Transverse colon (tissue), 4 donors: ENCODE results near the gene EIF3J. TPM values are rescaled to one million over a fixed set of nuclear protein-coding genes. Genes with fewer than 3 reads are reported as not detected.
"Not testable (repeated sequence)": the region's sequence is repeated elsewhere in the genome, so short reads cannot be mapped to it uniquely, and the experiment has no call there.

Experiments used
- DNase-seq: peaks from one replicate; pipeline ENCODE4 v3.0.0-alpha.2; 2019
- H3K27ac ChIP-seq, 4 donors: fragments of 200-600 bp; sonication (generic); 2 replicates each; pipeline ENCODE4 v1.5.1; 2016 to 2018; ENCODE audit warnings: inconsistent platforms in 4 of 4
- H3K27me3 ChIP-seq: fragments of 200-600 bp; sonication (generic); 2 replicates; pipeline ENCODE4 v1.5.1; 2017; ENCODE audit warnings: inconsistent platforms
- H3K36me3 ChIP-seq, 4 donors: fragments of 200-600 bp; sonication (generic); 2 replicates each; pipeline ENCODE4 v1.5.1; 2017 to 2019; ENCODE audit warnings: inconsistent platforms in 4 of 4
- H3K4me1 ChIP-seq, 4 donors: fragments of 200-600 bp; sonication (generic); 2 replicates each; pipeline ENCODE4 v1.5.1; 2017 to 2020; ENCODE audit warnings: inconsistent platforms in 4 of 4
- H3K4me3 ChIP-seq, 4 donors: fragments of 200-600 bp; sonication (generic); 1 replicate in 1 of 4; 2 replicates in 3 of 4; pipeline versions ENCODE4 v1.5.1 to v1.6.1; 2017 to 2019; ENCODE audit warnings: inconsistent platforms in 4 of 4
- H3K9me3 ChIP-seq, 2 donors: fragments of 200-600 bp; sonication (generic); 2 replicates each; pipeline ENCODE4 v1.5.1; 2017 to 2019; ENCODE audit warnings: inconsistent platforms in 2 of 2
- EP300 ChIP-seq: sonication (generic); formaldehyde crosslinking; IDR thresholded peaks from one replicate; pipeline ENCODE4 v1.6.1; 2017; ENCODE audit warnings: antibody characterized with exemption, low read depth
- POLR2A ChIP-seq: fragments of 450-650 bp; IDR thresholded peaks from one replicate; pipeline ENCODE4 v1.6.1; 2016; ENCODE audit warnings: antibody characterized with exemption, mild to moderate bottlenecking, moderate library complexity
- POLR2AphosphoS5 ChIP-seq, 3 donors: sonication (generic); formaldehyde crosslinking; IDR thresholded peaks; one replicate each; pipeline ENCODE4 v1.6.1; 2016; ENCODE audit warnings: antibody characterized with exemption in 3 of 3
- WGBS, 2 donors: methylation state at CpG; one replicate each; pipeline ENCODE4 v1.1.5; 2018; ENCODE audit warnings: low coverage in 1 of 2; 5-methylcytosine and 5-hydroxymethylcytosine counted together
- in situ Hi-C, 4 donors: fragments of 200-750 bp; cut with MboI; loops; one replicate each; pipeline versions ENCODE4 v1.15.0 to v1.15.1; 2017; ENCODE audit warnings: low sequenced_read_pairs in 3 of 4, low pct_ligation_motif_present in 1 of 4, low pct_unique_long_range_greater_than_20kb in 1 of 4
- intact Hi-C: fragments of 100-400 bp; cut with DNase I; formaldehyde crosslinking; loops from one replicate; pipeline ENCODE4 v1.15.1; 2023; ENCODE audit warnings: low total_unique reads
- total RNA-seq, 4 donors: library from RNA; depleted of rRNA; stranded (reverse); fragments of >200 nt; gene quantifications; one replicate each; pipeline ENCODE4 v1.1.0, GENCODE V29; 2016
- TF ChIP-seq, protein P1 (sequence below), 5 experiments: fragments of 200-600 bp in 3 of 5; fragments of 450-650 bp in 2 of 5; sonication (generic) in 3 of 5; IDR thresholded peaks; 1 replicate in 2 of 5; 2 replicates in 3 of 5; pipeline ENCODE4 v1.5.1; 2016 to 2017; ENCODE audit warnings: antibody characterized with exemption in 5 of 5, inconsistent platforms in 3 of 5, mild to moderate bottlenecking in 2 of 5, moderate library complexity in 1 of 5

The EIF3J gene
- total RNA-seq, 4 donors from 2014 or later: 27.7 to 55.6 (median 42.2) TPM

GRCh38 chr15:44525018-44525417, 11.9 kb upstream of the EIF3J start:
- H3K27me3 ChIP-seq: no peaks in the 10 kb centered on the region
- no peak for DNase-seq
- H3K27ac ChIP-seq: no peak overlapping the region
- H3K9me3 ChIP-seq: no peaks in the 10 kb centered on the region
- in situ Hi-C loops (no loop called here), intact Hi-C loops (no loop called here)
- TF ChIP-seq POLR2A (no peak), EP300 (no peak), POLR2AphosphoS5 (IDR thresholded peaks at IDR 0.05) (no peak)
- TF ChIP-seq, protein P1, sequence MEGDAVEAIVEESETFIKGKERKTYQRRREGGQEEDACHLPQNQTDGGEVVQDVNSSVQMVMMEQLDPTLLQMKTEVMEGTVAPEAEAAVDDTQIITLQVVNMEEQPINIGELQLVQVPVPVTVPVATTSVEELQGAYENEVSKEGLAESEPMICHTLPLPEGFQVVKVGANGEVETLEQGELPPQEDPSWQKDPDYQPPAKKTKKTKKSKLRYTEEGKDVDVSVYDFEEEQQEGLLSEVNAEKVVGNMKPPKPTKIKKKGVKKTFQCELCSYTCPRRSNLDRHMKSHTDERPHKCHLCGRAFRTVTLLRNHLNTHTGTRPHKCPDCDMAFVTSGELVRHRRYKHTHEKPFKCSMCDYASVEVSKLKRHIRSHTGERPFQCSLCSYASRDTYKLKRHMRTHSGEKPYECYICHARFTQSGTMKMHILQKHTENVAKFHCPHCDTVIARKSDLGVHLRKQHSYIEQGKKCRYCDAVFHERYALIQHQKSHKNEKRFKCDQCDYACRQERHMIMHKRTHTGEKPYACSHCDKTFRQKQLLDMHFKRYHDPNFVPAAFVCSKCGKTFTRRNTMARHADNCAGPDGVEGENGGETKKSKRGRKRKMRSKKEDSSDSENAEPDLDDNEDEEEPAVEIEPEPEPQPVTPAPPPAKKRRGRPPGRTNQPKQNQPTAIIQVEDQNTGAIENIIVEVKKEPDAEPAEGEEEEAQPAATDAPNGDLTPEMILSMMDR (IDR thresholded peaks at IDR 0.05): no peak
- no peak overlapping the region for H3K4me3 ChIP-seq
- H3K4me1 ChIP-seq: no peaks in the 10 kb centered on the region
- WGBS, 2 donors: 97 to 100% methylated on average over 1 of the region's 1 CpG
- peaks cover 0 to 41% (median 13%) of the 10 kb centered on the region in 4 donors for H3K36me3 ChIP-seq

DNA sequence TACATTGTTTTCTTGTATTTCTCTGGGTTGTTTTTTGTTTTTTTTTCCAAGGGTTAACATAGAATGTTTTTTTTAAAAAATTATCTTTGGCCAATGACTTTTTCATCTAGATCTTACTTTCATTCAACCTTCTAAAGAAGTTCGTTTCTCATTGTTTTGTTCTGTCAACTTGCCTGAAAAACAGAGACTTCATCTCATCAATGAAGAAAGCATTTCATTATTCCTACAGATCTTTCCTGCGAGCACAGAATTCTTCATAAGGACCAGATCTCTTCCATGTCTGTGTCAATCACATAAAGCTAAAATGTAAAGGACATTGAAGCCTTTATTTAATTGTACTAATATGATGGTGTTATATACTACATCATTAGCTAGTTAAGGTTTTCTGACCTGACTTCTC, 9.7 kb upstream of the EIF3J start:
- no peak for DNase-seq
- H3K27ac ChIP-seq: no peak overlapping the region
- H3K4me3 ChIP-seq: no peak overlapping the region
- 79 to 88% methylated on average over 2 of the region's 2 CpGs for WGBS, 2 donors
- H3K4me1 ChIP-seq: no peaks in the 10 kb centered on the region
- no peak for TF ChIP-seq POLR2AphosphoS5 (IDR thresholded peaks at IDR 0.05)
- no peak for TF ChIP-seq EP300
- intact Hi-C loops (no loop called here), in situ Hi-C loops (no loop called here)
- H3K27me3 ChIP-seq: no peaks in the 10 kb centered on the region
- no peaks in the 10 kb centered on the region for H3K9me3 ChIP-seq
- peaks cover 0 to 30% (median 9%) of the 10 kb centered on the region in 4 donors for H3K36me3 ChIP-seq

- in situ Hi-C loops: no loop called here
- no peak for DNase-seq
- TF ChIP-seq EP300: no peak
- TF ChIP-seq, protein P1 (IDR thresholded peaks at IDR 0.05): no peak
- no peak for TF ChIP-seq POLR2AphosphoS5 (IDR thresholded peaks at IDR 0.05)
- no peak for TF ChIP-seq POLR2A
Observed at GRCh38 chr15:44529864-44530604, 6.9 kb upstream of the EIF3J start.

GRCh38 chr15:44530653-44531052, 6.3 kb upstream of the EIF3J start:
- in situ Hi-C loops: no loop called here
- WGBS, 2 donors: 92 to 98% methylated on average over 3 of the region's 3 CpGs
- intact Hi-C loops: loop anchor here (10.0 kb wide), 1 partner anchor 106 kb away; the partner anchor contains the start of gene CTDSPL2

More at GRCh38 chr15:44529864-44530604, 6.9 kb upstream of the EIF3J start:
- no peak overlapping the region for H3K4me3 ChIP-seq
- WGBS, 2 donors: 73 to 80% methylated on average over 9 to 10 of the region's 10 CpGs
- no peak overlapping the region for H3K27ac ChIP-seq
- no peaks in the 10 kb centered on the region for H3K27me3 ChIP-seq
- H3K4me1 ChIP-seq: peaks cover 0 to 2% (median 0%) of the 10 kb centered on the region in 4 donors
- intact Hi-C loops: loop anchor here (10.0 kb wide), 1 partner anchor 105 kb away; the partner anchor contains the start of gene CTDSPL2
- H3K9me3 ChIP-seq: no peaks in the 10 kb centered on the region
- peaks cover 0 to 15% (median 4%) of the 10 kb centered on the region in 4 donors for H3K36me3 ChIP-seq

GRCh38 chr15:44532275-44532674, 4.7 kb upstream of the EIF3J start:
- H3K36me3 ChIP-seq, H3K27ac ChIP-seq, in situ Hi-C loops, H3K27me3 ChIP-seq, DNase-seq, H3K4me3 ChIP-seq, H3K9me3 ChIP-seq: not testable (repeated sequence)
- intact Hi-C loops: loop anchor here (10.0 kb wide), 1 partner anchor 107 kb away; the partner anchor contains the start of gene CTDSPL2
- 90% methylated on average over 5 of the region's 5 CpGs; no CpG with 5 or more reads in 1 of the 2 donors for WGBS, 2 donors
- H3K4me1 ChIP-seq: peaks cover 0 to 11% (median 8%) of the 10 kb centered on the region in 4 donors

More at GRCh38 chr15:44530653-44531052, 6.3 kb upstream of the EIF3J start:
- Histone ChIP-seq H3K4me1 (peaks cover 0 to 8% (median 4%) of the 10 kb centered on the region in 4 donors), H3K4me3 (no peak overlapping the region), H3K9me3 (no peaks in the 10 kb centered on the region), H3K27ac (no peak overlapping the region), H3K36me3 (peaks cover 0 to 9% (median under 1%) of the 10 kb centered on the region in 4 donors), H3K27me3 (no peaks in the 10 kb centered on the region)
- DNase-seq: no peak
- no peak for TF ChIP-seq POLR2A
- TF ChIP-seq, protein P1 (IDR thresholded peaks at IDR 0.05): no peak
